ENCODE measurements around the gene RPS6KA4. TPM values are rescaled to one million over a fixed set of nuclear protein-coding genes. Genes with fewer than 3 reads are reported as not detected.

RPS6KA4 gene
- total RNA-seq, 1 donor from 2014 or later: 13.6 TPM

GRCh38 chr11:64376071-64376470 lies 17.1 kb downstream of the RPS6KA4 start:
- Histone ChIP-seq H3K9me3 (ENCODE audit: control insufficient read depth in 3 of 3, low read length in 3 of 3) (no peaks in the 10 kb centered on the region), H3K36me3 (ENCODE audit: control insufficient read depth in 3 of 3, insufficient read depth in 3 of 3, low read length in 3 of 3) (no peaks in the 10 kb centered on the region), H3K4me3 (ENCODE audit: low read length in 3 of 3) (no peak overlapping the region), H3K27ac (ENCODE audit: low read depth, low read length) (no peak overlapping the region), H3K27me3 (ENCODE audit: control insufficient read depth in 3 of 3, insufficient read depth in 3 of 3, low read length in 3 of 3) (no peaks in the 10 kb centered on the region), H3K9ac (ENCODE audit: low read depth in 1 of 3, low read length in 3 of 3) (no peak overlapping the region), H3K4me1 (ENCODE audit: control insufficient read depth in 3 of 3, insufficient read depth in 3 of 3, low read length in 3 of 3) (peaks cover 7 to 9% (median 7%) of the 10 kb centered on the region in 3 donors)

GRCh38 chr11:64378335-64378880 lies 19.4 kb downstream of the RPS6KA4 start:
- Histone ChIP-seq H3K9ac (ENCODE audit: low read depth in 1 of 3, low read length in 3 of 3) (peak overlapping the region in 1 of 3 donors; percentile 8), H3K27me3 (ENCODE audit: control insufficient read depth in 3 of 3, insufficient read depth in 3 of 3, low read length in 3 of 3) (peaks cover 0 to 4% (median 0%) of the 10 kb centered on the region in 3 donors), H3K36me3 (ENCODE audit: control insufficient read depth in 3 of 3, insufficient read depth in 3 of 3, low read length in 3 of 3) (no peaks in the 10 kb centered on the region), H3K27ac (ENCODE audit: low read depth, low read length) (no peak overlapping the region), H3K4me1 (ENCODE audit: control insufficient read depth in 3 of 3, insufficient read depth in 3 of 3, low read length in 3 of 3) (peaks cover 7 to 9% (median 7%) of the 10 kb centered on the region in 3 donors), H3K4me3 (ENCODE audit: low read length in 3 of 3) (peak overlapping the region in 1 of 3 donors; percentile 37), H3K9me3 (ENCODE audit: control insufficient read depth in 3 of 3, low read length in 3 of 3) (no peaks in the 10 kb centered on the region)

GRCh38 chr11:64379160-64379559 lies 20.2 kb downstream of the RPS6KA4 start:
- H3K4me3 ChIP-seq (ENCODE audit: low read length in 3 of 3): no peak overlapping the region
- H3K9ac ChIP-seq (ENCODE audit: low read depth in 1 of 3, low read length in 3 of 3): peak overlapping the region in 1 of 3 donors; percentile 8
- no peak overlapping the region for H3K27ac ChIP-seq (ENCODE audit: low read depth, low read length)
- peaks cover 0 to 4% (median 0%) of the 10 kb centered on the region in 3 donors for H3K27me3 ChIP-seq (ENCODE audit: control insufficient read depth in 3 of 3, insufficient read depth in 3 of 3, low read length in 3 of 3)
- peaks cover 10 to 14% (median 14%) of the 10 kb centered on the region in 3 donors for H3K4me1 ChIP-seq (ENCODE audit: control insufficient read depth in 3 of 3, insufficient read depth in 3 of 3, low read length in 3 of 3)
- no peaks in the 10 kb centered on the region for H3K9me3 ChIP-seq (ENCODE audit: control insufficient read depth in 3 of 3, low read length in 3 of 3)
- no peaks in the 10 kb centered on the region for H3K36me3 ChIP-seq (ENCODE audit: control insufficient read depth in 3 of 3, insufficient read depth in 3 of 3, low read length in 3 of 3)

GRCh38 chr11:64379817-64380709 lies 21.1 kb downstream of the RPS6KA4 start:
- Histone ChIP-seq H3K4me1 (ENCODE audit: control insufficient read depth in 3 of 3, insufficient read depth in 3 of 3, low read length in 3 of 3) (peaks cover 15 to 23% (median 22%) of the 10 kb centered on the region in 3 donors), H3K27me3 (ENCODE audit: control insufficient read depth in 3 of 3, insufficient read depth in 3 of 3, low read length in 3 of 3) (peaks cover 0 to 4% (median 0%) of the 10 kb centered on the region in 3 donors), H3K4me3 (ENCODE audit: low read length in 3 of 3) (no peak overlapping the region), H3K36me3 (ENCODE audit: control insufficient read depth in 3 of 3, insufficient read depth in 3 of 3, low read length in 3 of 3) (no peaks in the 10 kb centered on the region), H3K9me3 (ENCODE audit: control insufficient read depth in 3 of 3, low read length in 3 of 3) (no peaks in the 10 kb centered on the region), H3K9ac (ENCODE audit: low read depth in 1 of 3, low read length in 3 of 3) (no peak overlapping the region), H3K27ac (ENCODE audit: low read depth, low read length) (no peak overlapping the region)

- Histone ChIP-seq H3K27me3 (ENCODE audit: control insufficient read depth in 3 of 3, insufficient read depth in 3 of 3, low read length in 3 of 3) (peaks cover 0 to 4% (median 0%) of the 10 kb centered on the region in 3 donors), H3K9me3 (ENCODE audit: control insufficient read depth in 3 of 3, low read length in 3 of 3) (no peaks in the 10 kb centered on the region), H3K36me3 (ENCODE audit: control insufficient read depth in 3 of 3, insufficient read depth in 3 of 3, low read length in 3 of 3) (no peaks in the 10 kb centered on the region), H3K4me3 (ENCODE audit: low read length in 3 of 3) (no peak overlapping the region), H3K4me1 (ENCODE audit: control insufficient read depth in 3 of 3, insufficient read depth in 3 of 3, low read length in 3 of 3) (peaks cover 20 to 29% (median 24%) of the 10 kb centered on the region in 3 donors), H3K27ac (ENCODE audit: low read depth, low read length) (no peak overlapping the region), H3K9ac (ENCODE audit: low read depth in 1 of 3, low read length in 3 of 3) (no peak overlapping the region)
Measured at GRCh38 chr11:64381350-64381749, 22.4 kb downstream of the RPS6KA4 start.

GRCh38 chr11:64382047-64382446 lies 23.1 kb downstream of the RPS6KA4 start:
- H3K36me3 ChIP-seq (ENCODE audit: control insufficient read depth in 3 of 3, insufficient read depth in 3 of 3, low read length in 3 of 3): no peaks in the 10 kb centered on the region
- H3K27ac ChIP-seq (ENCODE audit: low read depth, low read length): no peak overlapping the region
- H3K9me3 ChIP-seq (ENCODE audit: control insufficient read depth in 3 of 3, low read length in 3 of 3): no peaks in the 10 kb centered on the region
- no peak overlapping the region for H3K4me3 ChIP-seq (ENCODE audit: low read length in 3 of 3)
- peaks cover 20 to 29% (median 24%) of the 10 kb centered on the region in 3 donors for H3K4me1 ChIP-seq (ENCODE audit: control insufficient read depth in 3 of 3, insufficient read depth in 3 of 3, low read length in 3 of 3)
- peaks cover 0 to 4% (median 0%) of the 10 kb centered on the region in 3 donors for H3K27me3 ChIP-seq (ENCODE audit: control insufficient read depth in 3 of 3, insufficient read depth in 3 of 3, low read length in 3 of 3)
- no peak overlapping the region for H3K9ac ChIP-seq (ENCODE audit: low read depth in 1 of 3, low read length in 3 of 3)

- no peaks in the 10 kb centered on the region for H3K36me3 ChIP-seq (ENCODE audit: control insufficient read depth in 3 of 3, insufficient read depth in 3 of 3, low read length in 3 of 3)
- H3K9me3 ChIP-seq (ENCODE audit: control insufficient read depth in 3 of 3, low read length in 3 of 3): no peaks in the 10 kb centered on the region
- peaks cover 0 to 4% (median 0%) of the 10 kb centered on the region in 3 donors for H3K27me3 ChIP-seq (ENCODE audit: control insufficient read depth in 3 of 3, insufficient read depth in 3 of 3, low read length in 3 of 3)
Measured at GRCh38 chr11:64382586-64382985, 23.6 kb downstream of the RPS6KA4 start.

GRCh38 chr11:64383580-64383979 lies 24.6 kb downstream of the RPS6KA4 start:
- Histone ChIP-seq H3K9me3 (ENCODE audit: control insufficient read depth in 3 of 3, low read length in 3 of 3) (no peaks in the 10 kb centered on the region), H3K4me3 (ENCODE audit: low read length in 3 of 3) (no peak overlapping the region), H3K27me3 (ENCODE audit: control insufficient read depth in 3 of 3, insufficient read depth in 3 of 3, low read length in 3 of 3) (peaks cover 0 to 4% (median 0%) of the 10 kb centered on the region in 3 donors), H3K9ac (ENCODE audit: low read depth in 1 of 3, low read length in 3 of 3) (no peak overlapping the region), H3K27ac (ENCODE audit: low read depth, low read length) (no peak overlapping the region), H3K4me1 (ENCODE audit: control insufficient read depth in 3 of 3, insufficient read depth in 3 of 3, low read length in 3 of 3) (peaks cover 16 to 24% (median 20%) of the 10 kb centered on the region in 3 donors), H3K36me3 (ENCODE audit: control insufficient read depth in 3 of 3, insufficient read depth in 3 of 3, low read length in 3 of 3) (no peaks in the 10 kb centered on the region)

More at GRCh38 chr11:64382586-64382985, 23.6 kb downstream of the RPS6KA4 start:
- no peak overlapping the region for H3K9ac ChIP-seq (ENCODE audit: low read depth in 1 of 3, low read length in 3 of 3)
- H3K4me1 ChIP-seq (ENCODE audit: control insufficient read depth in 3 of 3, insufficient read depth in 3 of 3, low read length in 3 of 3): peaks cover 20 to 29% (median 24%) of the 10 kb centered on the region in 3 donors
- H3K4me3 ChIP-seq (ENCODE audit: low read length in 3 of 3): no peak overlapping the region
- H3K27ac ChIP-seq (ENCODE audit: low read depth, low read length): no peak overlapping the region

- Histone ChIP-seq H3K27ac (ENCODE audit: low read depth, low read length) (no peak overlapping the region), H3K36me3 (ENCODE audit: control insufficient read depth in 3 of 3, insufficient read depth in 3 of 3, low read length in 3 of 3) (no peaks in the 10 kb centered on the region), H3K9me3 (ENCODE audit: control insufficient read depth in 3 of 3, low read length in 3 of 3) (no peaks in the 10 kb centered on the region), H3K4me1 (ENCODE audit: control insufficient read depth in 3 of 3, insufficient read depth in 3 of 3, low read length in 3 of 3) (peaks cover 13 to 19% (median 17%) of the 10 kb centered on the region in 3 donors), H3K4me3 (ENCODE audit: low read length in 3 of 3) (no peak overlapping the region), H3K27me3 (ENCODE audit: control insufficient read depth in 3 of 3, insufficient read depth in 3 of 3, low read length in 3 of 3) (peaks cover 0 to 4% (median 0%) of the 10 kb centered on the region in 3 donors), H3K9ac (ENCODE audit: low read depth in 1 of 3, low read length in 3 of 3) (peak overlapping the region in 1 of 3 donors; percentile 45)
Measured at GRCh38 chr11:64384028-64384737, 25.2 kb downstream of the RPS6KA4 start.

All from skeletal muscle tissue (tissue), 4 donors.